Heart left ventricle (tissue), 16 donors: ENCODE measurements around the gene HNRNPA2B1. TPM values are rescaled to one million over a fixed set of nuclear protein-coding genes. Genes with fewer than 3 reads are reported as not detected.
A peak's percentile ranks its signal among the peaks of the same experiment; 100 is the strongest.
"Not testable (repeated sequence)": the region's sequence is repeated elsewhere in the genome, so short reads cannot be mapped to it uniquely, and the experiment has no call there.

ENCODE experiments used
- ATAC-seq, 4 donors: fragments of 200-7000 bp; cut with Tn5 transposase; one replicate each; pipeline ENCODE4 v1.9.1; 2020 to 2022; ENCODE audit warnings: moderate library complexity in 4 of 4, mild to moderate bottlenecking in 3 of 4, moderate number of reproducible peaks in 1 of 4
- DNase-seq, 5 donors: peaks; one replicate each; pipeline ENCODE4 v3.0.0-alpha.2; 2020
- H3K27ac ChIP-seq, 12 donors: fragments of 200-600 bp; sonication (generic) in 4 of 12; one replicate each; pipeline versions ENCODE4 v1.5.0 to v1.8.0; 2016 to 2022; ENCODE audit warnings: mild to moderate bottlenecking in 2 of 12
- H3K27me3 ChIP-seq, 9 donors: fragments of 200-600 bp; sonication (generic) in 2 of 9; one replicate each; pipeline versions ENCODE4 v1.5.1 to v1.8.0; 2016 to 2022; ENCODE audit warnings: mild to moderate bottlenecking in 3 of 9
- H3K36me3 ChIP-seq, 9 donors: fragments of 200-600 bp; sonication (generic) in 2 of 9; one replicate each; pipeline versions ENCODE4 v1.5.0 to v1.8.0; 2018 to 2022; ENCODE audit warnings: mild to moderate bottlenecking in 2 of 9
- H3K4me1 ChIP-seq, 12 donors: fragments of 200-600 bp; sonication (generic) in 4 of 12; one replicate each; pipeline versions ENCODE4 v1.5.0 to v1.8.0; 2016 to 2022; ENCODE audit warnings: mild to moderate bottlenecking in 3 of 12
- H3K4me3 ChIP-seq, 12 donors: fragments of 200-600 bp; sonication (generic) in 4 of 12; one replicate each; pipeline versions ENCODE4 v1.5.0 to v1.8.0; 2017 to 2022; ENCODE audit warnings: mild to moderate bottlenecking in 9 of 12, moderate library complexity in 4 of 12
- H3K9me3 ChIP-seq, 12 donors: fragments of 200-600 bp; sonication (generic) in 4 of 12; one replicate each; pipeline versions ENCODE4 v1.5.0 to v1.8.0; 2016 to 2022; ENCODE audit warnings: mild to moderate bottlenecking in 1 of 12
- POLR2A ChIP-seq, 2 donors: fragments of 450-650 bp; IDR thresholded peaks; one replicate each; pipeline ENCODE4 v1.6.1; 2017; ENCODE audit warnings: antibody characterized with exemption in 2 of 2, mild to moderate bottlenecking in 2 of 2, moderate library complexity in 2 of 2
- WGBS, 4 donors: extraction: QIAGEN DNeasy Blood & Tissue Kit in 2 of 4; methylation state at CpG; one replicate each; pipeline versions ENCODE4 v1.1.5 to v1.1.7; 2013 to 2018; 5-methylcytosine and 5-hydroxymethylcytosine counted together
- intact Hi-C, 10 donors: fragments of 100-400 bp; cut with DNase I; formaldehyde crosslinking; loops; one replicate each; pipeline versions ENCODE4 v1.11.1 to v1.14.2; 2022
- polyA plus RNA-seq, 2 donors: library from polyadenylated mRNA; stranded (reverse); fragments of 200-250 nt; gene quantifications; one replicate each; pipeline ENCODE4 v1.2.3, GENCODE V29; 2013
- total RNA-seq, 9 donors: library from RNA; depleted of rRNA in 2 of 9; stranded (reverse); fragments of >200 nt in 2 of 9; fragmentation: NEBNext Ultra II Directional in 3 of 9; extraction: Animal tissue kit (Norgen Biotek cat#: 25700) in 3 of 9; gene quantifications; one replicate each; pipeline versions ENCODE4 v1.1.0 to v1.2.4, GENCODE V29; 2016 to 2023
- TF ChIP-seq, protein P1 (sequence below), 12 donors: fragments of 200-600 bp; sonication (generic) in 4 of 12; IDR thresholded peaks; one replicate each; pipeline versions ENCODE4 v1.5.0 to v1.8.0; 2018 to 2022; ENCODE audit warnings: antibody characterized with exemption in 12 of 12, mild to moderate bottlenecking in 5 of 12
- donor health status: ischemic (EF 13 %, LVEDD 7.1; RV severe dilation, severe dysfunction).
- donor health status: healthy with polysubstance abuse.
- donor health status: DM: no; HTN: yes; CAD: no.
- donor health status: DM: no; HTN: no; CAD: no.
- donor health status: ischemic (EF 25% LVEDD 6.9; RV normal size, moderate dysfunction).
- donor health status: ischemic (EF 25% LVEDD 5.7; RV mildly dilated, moderate dysfunction).
- donor health status: healthy.
- donor health status: DM: yes; HTN: yes; CAD: no.
- donor health status: ischemic (EF 35%, LVEDD 5.7; RV mildly dilated, moderate dysfunction).
- donor health status: nonischemic (EF 11% LVEDD 7.7; RV severe dilation, severe dysfunction).
- donor health status: DM: yes; HTN: yes; CAD: no.
- donor health status: PGD.
- donor health status: ischemic (EF 29% LVEDD 5.4; RV normal size, mild dysfunction).
- donor health status: nonischemic (EF 23%, LVEDD 6.1; RV moderate dilation, normal function).

The HNRNPA2B1 gene
- total and polyA plus RNA-seq, 11 donors, result 142 to 732 (median 378) TPM

DNA sequence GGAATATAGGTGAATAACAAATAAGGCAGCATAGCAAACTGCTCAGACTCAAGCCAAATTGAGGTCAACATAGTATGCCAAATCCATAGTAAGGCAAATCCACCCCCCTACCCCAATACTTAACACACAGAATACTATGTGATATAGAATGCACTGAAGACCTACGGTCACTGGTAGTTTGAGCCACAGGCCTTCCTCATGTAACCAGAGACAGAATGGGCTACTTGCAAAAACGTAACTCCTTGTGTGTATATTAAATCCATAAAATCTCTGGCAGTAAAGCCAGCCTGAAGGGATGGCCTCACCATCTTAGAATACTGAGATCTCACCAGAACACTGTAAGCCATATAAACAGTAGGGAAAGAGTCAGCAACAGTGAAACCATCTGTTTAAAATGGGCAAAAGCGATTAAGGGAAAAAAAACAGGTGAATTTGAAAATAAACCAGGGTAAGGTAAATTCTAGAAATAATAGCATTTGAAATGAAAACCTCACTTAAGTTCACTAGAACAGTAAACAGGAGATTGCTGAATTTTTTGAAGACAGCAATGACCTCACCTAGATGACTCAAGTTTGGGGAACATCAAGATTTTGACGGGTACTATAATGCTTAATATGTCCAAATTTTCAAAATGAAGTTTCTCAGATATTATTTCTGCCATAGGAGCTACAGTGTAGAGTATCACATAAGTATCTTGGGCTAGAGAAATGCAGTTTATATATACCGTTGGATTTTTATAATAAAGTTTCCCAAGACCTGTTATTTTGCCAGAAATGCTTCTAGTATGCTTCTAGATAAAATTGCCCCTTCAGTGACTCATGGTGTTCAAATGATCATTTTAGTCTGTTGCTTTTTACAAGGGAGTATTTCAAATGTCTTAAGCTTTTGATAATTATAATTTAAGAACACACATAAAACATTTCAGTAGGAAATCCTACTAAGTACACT, 13.9 kb downstream of the HNRNPA2B1 start:
- H3K36me3 ChIP-seq, result peaks cover 0 to 81% (median 64%) of the 10 kb centered on the region in 9 donors
- peak overlapping the region in 1 of 12 donors; percentile 28 for H3K27ac ChIP-seq
- no peak for DNase-seq
- H3K4me1 ChIP-seq, result peaks cover 0 to 82% (median 23%) of the 10 kb centered on the region in 12 donors
- no peaks in the 10 kb centered on the region for H3K27me3 ChIP-seq
- no peaks in the 10 kb centered on the region for H3K9me3 ChIP-seq
- no peak for TF ChIP-seq POLR2A (IDR thresholded peaks at IDR 0.05)
- TF ChIP-seq, protein P1, sequence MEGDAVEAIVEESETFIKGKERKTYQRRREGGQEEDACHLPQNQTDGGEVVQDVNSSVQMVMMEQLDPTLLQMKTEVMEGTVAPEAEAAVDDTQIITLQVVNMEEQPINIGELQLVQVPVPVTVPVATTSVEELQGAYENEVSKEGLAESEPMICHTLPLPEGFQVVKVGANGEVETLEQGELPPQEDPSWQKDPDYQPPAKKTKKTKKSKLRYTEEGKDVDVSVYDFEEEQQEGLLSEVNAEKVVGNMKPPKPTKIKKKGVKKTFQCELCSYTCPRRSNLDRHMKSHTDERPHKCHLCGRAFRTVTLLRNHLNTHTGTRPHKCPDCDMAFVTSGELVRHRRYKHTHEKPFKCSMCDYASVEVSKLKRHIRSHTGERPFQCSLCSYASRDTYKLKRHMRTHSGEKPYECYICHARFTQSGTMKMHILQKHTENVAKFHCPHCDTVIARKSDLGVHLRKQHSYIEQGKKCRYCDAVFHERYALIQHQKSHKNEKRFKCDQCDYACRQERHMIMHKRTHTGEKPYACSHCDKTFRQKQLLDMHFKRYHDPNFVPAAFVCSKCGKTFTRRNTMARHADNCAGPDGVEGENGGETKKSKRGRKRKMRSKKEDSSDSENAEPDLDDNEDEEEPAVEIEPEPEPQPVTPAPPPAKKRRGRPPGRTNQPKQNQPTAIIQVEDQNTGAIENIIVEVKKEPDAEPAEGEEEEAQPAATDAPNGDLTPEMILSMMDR (IDR thresholded peaks at IDR 0.05), result no peak
- no peak overlapping the region for H3K4me3 ChIP-seq
- ATAC-seq, result no peak
- intact Hi-C loops, result no loop called here
- 89 to 94% (median 90%) methylated on average over 5 of the region's 5 CpGs for WGBS, 4 donors

GRCh38 chr7:26185844-26186180, 14.7 kb downstream of the HNRNPA2B1 start:
- ATAC-seq (no peak), DNase-seq (no peak)
- peak overlapping the region in 1 of 12 donors; percentile 6 for H3K27ac ChIP-seq
- intact Hi-C loops, result no loop called here
- no peak for TF ChIP-seq POLR2A (IDR thresholded peaks at IDR 0.05)
- TF ChIP-seq, protein P1 (IDR thresholded peaks at IDR 0.05), result no peak
- H3K36me3 ChIP-seq, result peaks cover 0 to 72% (median 56%) of the 10 kb centered on the region in 9 donors
- H3K4me3 ChIP-seq, result no peak overlapping the region
- H3K4me1 ChIP-seq, result peaks cover 0 to 83% (median 20%) of the 10 kb centered on the region in 12 donors
- no peaks in the 10 kb centered on the region for H3K27me3 ChIP-seq
- 94 to 100% (median 97%) methylated on average over 1 of the region's 1 CpG for WGBS, 4 donors
- H3K9me3 ChIP-seq, result no peaks in the 10 kb centered on the region

DNA sequence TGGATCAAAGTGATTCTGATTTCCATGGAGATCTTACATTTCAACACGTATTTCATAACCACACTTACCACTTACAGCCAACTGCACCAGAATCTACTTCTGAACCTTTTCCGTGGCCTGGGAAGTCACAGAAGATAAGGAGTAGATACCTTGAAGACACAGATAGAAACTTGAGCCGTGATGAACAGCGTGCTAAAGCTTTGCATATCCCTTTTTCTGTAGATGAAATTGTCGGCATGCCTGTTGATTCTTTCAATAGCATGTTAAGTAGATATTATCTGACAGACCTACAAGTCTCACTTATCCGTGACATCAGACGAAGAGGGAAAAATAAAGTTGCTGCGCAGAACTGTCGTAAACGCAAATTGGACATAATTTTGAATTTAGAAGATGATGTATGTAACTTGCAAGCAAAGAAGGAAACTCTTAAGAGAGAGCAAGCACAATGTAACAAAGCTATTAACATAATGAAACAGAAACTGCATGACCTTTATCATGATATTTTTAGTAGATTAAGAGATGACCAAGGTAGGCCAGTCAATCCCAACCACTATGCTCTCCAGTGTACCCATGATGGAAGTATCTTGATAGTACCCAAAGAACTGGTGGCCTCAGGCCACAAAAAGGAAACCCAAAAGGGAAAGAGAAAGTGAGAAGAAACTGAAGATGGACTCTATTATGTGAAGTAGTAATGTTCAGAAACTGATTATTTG, 15.3 kb downstream of the HNRNPA2B1 start:
- Histone ChIP-seq H3K36me3 (peaks cover 0 to 67% (median 51%) of the 10 kb centered on the region in 9 donors), H3K4me1 (peaks cover 0 to 82% (median 19%) of the 10 kb centered on the region in 12 donors), H3K27ac (peak overlapping the region in 1 of 12 donors; percentile 28), H3K4me3 (no peak overlapping the region), H3K27me3 (no peaks in the 10 kb centered on the region), H3K9me3 (no peaks in the 10 kb centered on the region)
- 86 to 90% (median 87%) methylated on average over 10 of the region's 10 CpGs for WGBS, 4 donors
- intact Hi-C loops, result no loop called here
- ATAC-seq (no peak), DNase-seq (no peak)
- TF ChIP-seq, protein P1 (IDR thresholded peaks at IDR 0.05), result no peak
- TF ChIP-seq POLR2A (IDR thresholded peaks at IDR 0.05), result no peak

DNA sequence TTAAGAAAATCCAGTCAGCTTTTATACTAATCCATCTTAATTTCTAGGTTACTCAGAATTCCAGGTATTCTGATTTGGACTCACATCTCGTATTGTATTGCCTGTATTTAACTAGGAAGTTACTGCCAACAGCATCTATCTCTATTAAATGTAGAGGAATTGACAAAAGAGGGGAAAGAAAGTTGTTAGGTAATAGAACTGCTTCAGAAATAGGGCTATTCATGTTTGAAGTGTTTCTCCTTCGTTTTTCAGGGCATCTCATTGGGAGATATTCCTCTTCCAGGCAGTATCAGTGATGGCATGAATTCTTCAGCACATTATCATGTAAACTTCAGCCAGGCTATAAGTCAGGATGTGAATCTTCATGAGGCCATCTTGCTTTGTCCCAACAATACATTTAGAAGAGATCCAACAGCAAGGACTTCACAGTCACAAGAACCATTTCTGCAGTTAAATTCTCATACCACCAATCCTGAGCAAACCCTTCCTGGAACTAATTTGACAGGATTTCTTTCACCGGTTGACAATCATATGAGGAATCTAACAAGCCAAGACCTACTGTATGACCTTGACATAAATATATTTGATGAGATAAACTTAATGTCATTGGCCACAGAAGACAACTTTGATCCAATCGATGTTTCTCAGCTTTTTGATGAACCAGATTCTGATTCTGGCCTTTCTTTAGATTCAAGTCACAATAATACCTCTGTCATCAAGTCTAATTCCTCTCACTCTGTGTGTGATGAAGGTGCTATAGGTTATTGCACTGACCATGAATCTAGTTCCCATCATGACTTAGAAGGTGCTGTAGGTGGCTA, 16.1 kb downstream of the HNRNPA2B1 start:
- Histone ChIP-seq H3K4me1 (peaks cover 0 to 74% (median 19%) of the 10 kb centered on the region in 12 donors), H3K27ac (peak overlapping the region in 4 of 12 donors; percentile 26 to 52 (median 34)), H3K36me3 (peaks cover 0 to 59% (median 43%) of the 10 kb centered on the region in 9 donors)
- H3K27me3 ChIP-seq, H3K9me3 ChIP-seq, H3K4me3 ChIP-seq, intact Hi-C loops, ATAC-seq, DNase-seq: not testable (repeated sequence)
- 74 to 81% (median 78%) methylated on average over 4 of the region's 4 CpGs for WGBS, 4 donors
